Erythroblast (primary cell): ENCODE measurements around the gene RAB11FIP3.

ENCODE experiments used
- GATA1 ChIP-seq: IDR thresholded peaks from 2 replicates; pipeline ENCODE4 v1.6.1; 2011; ENCODE audit warnings: low read depth, mild to moderate bottlenecking, control low read depth, low read length, moderate library complexity
- POLR2A ChIP-seq: IDR thresholded peaks from 2 replicates; pipeline ENCODE4 v1.6.1; 2011; ENCODE audit warnings: mild to moderate bottlenecking, low read length

DNA sequence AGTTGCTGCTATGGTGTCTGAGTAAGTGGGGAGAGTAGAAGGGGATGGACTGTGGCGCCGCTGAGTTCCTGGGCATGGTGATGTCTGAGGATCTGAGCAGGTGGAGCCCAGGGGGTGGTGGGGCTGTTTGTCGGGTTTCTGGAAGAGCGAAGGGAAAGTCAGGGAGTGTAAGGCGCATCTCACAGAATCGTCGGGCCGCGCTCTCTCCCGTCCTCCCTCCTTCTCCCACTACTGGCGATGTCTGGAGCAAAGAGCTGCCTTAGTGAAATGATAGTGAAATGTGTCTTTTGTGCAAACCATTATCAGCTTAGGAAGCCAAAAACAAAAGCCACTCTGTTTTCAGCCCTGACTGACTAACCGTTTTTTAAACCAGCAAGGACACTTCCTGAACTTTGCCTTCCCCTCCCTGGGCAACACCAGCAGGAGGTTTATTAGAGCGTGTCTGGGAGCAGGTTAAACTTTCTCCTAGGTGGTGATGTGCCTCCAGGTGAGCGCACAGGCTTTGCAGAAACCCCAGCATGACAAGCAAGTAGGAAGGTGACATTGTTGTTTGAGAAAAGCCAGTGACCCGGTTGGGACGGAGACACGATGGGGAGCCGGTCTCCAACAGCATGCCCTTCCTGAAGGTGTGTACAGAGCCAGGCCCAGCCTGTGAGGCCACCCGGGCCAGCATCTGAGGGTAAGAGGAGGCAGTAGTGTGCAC is 49.1 kb downstream of the RAB11FIP3 start:
- TF ChIP-seq POLR2A (no peak), GATA1 (no peak)
